ENCODE measurements around the gene KCNE4. TPM values are rescaled to one million over a fixed set of nuclear protein-coding genes. Genes with fewer than 3 reads are reported as not detected.
A peak's percentile ranks its signal among the peaks of the same experiment; 100 is the strongest.

KCNE4 gene
- total RNA-seq, 1 donor from 2014 or later = 3.5 TPM

DNA sequence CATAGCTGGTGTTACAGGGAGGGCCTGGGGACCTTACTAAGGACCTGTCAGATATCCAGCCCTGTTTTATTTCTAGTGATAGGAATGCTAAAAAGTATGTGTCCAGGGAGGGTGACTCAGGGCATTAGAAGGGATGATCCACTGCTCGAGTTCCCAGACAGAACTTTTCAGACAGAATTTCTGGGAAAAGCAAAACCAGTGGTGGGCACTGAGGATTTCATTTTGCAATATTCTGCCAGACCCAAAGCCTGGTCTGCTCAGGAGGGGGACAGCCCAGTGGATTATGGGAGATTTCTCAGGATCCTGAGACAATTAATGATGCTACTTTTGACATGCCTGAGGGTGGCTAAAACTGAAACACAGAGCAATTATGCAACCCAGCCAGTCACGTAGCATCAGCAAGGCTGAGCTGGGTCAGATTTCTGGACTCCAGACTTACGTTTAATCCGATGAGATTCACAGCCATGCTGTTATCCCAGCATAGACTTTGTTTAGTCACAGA is 4.7 kb upstream of the KCNE4 start:
- TF ChIP-seq, protein P1, sequence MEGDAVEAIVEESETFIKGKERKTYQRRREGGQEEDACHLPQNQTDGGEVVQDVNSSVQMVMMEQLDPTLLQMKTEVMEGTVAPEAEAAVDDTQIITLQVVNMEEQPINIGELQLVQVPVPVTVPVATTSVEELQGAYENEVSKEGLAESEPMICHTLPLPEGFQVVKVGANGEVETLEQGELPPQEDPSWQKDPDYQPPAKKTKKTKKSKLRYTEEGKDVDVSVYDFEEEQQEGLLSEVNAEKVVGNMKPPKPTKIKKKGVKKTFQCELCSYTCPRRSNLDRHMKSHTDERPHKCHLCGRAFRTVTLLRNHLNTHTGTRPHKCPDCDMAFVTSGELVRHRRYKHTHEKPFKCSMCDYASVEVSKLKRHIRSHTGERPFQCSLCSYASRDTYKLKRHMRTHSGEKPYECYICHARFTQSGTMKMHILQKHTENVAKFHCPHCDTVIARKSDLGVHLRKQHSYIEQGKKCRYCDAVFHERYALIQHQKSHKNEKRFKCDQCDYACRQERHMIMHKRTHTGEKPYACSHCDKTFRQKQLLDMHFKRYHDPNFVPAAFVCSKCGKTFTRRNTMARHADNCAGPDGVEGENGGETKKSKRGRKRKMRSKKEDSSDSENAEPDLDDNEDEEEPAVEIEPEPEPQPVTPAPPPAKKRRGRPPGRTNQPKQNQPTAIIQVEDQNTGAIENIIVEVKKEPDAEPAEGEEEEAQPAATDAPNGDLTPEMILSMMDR (IDR thresholded peaks at IDR 0.05) = no peak
- Mint-ChIP-seq H3K4me1 (ENCODE audit: unreplicated experiment) (peaks cover 82% of the 10 kb centered on the region), H3K9me3 (ENCODE audit: unreplicated experiment) (no peaks in the 10 kb centered on the region), H3K27ac (ENCODE audit: unreplicated experiment) (peak overlapping the region; percentile 98), H3K4me3 (ENCODE audit: unreplicated experiment) (peak overlapping the region; percentile 41), H3K27me3 (ENCODE audit: unreplicated experiment) (no peaks in the 10 kb centered on the region), H3K36me3 (ENCODE audit: unreplicated experiment) (no peaks in the 10 kb centered on the region)
- no peak for DNase-seq (ENCODE audit: extremely low spot score, unreplicated experiment)

GRCh38 chr2:223048519-223048918 is 3.5 kb upstream of the KCNE4 start:
- TF ChIP-seq, protein P1 (IDR thresholded peaks at IDR 0.05) = no peak

GRCh38 chr2:223049356-223049755 is 2.6 kb upstream of the KCNE4 start:
- Mint-ChIP-seq H3K4me1 (ENCODE audit: unreplicated experiment) (peaks cover 80% of the 10 kb centered on the region), H3K4me3 (ENCODE audit: unreplicated experiment) (no peak overlapping the region), H3K27ac (ENCODE audit: unreplicated experiment) (peak overlapping the region; percentile 98), H3K9me3 (ENCODE audit: unreplicated experiment) (no peaks in the 10 kb centered on the region), H3K27me3 (ENCODE audit: unreplicated experiment) (no peaks in the 10 kb centered on the region), H3K36me3 (ENCODE audit: unreplicated experiment) (no peaks in the 10 kb centered on the region)
- DNase-seq (ENCODE audit: extremely low spot score, unreplicated experiment) = no peak
- TF ChIP-seq, protein P1 (IDR thresholded peaks at IDR 0.05) = no peak

More at GRCh38 chr2:223048519-223048918, 3.5 kb upstream of the KCNE4 start:
- H3K27me3 Mint-ChIP-seq (ENCODE audit: unreplicated experiment) = no peaks in the 10 kb centered on the region
- no peak for DNase-seq (ENCODE audit: extremely low spot score, unreplicated experiment)
- peak overlapping the region; percentile 98 for H3K27ac Mint-ChIP-seq (ENCODE audit: unreplicated experiment)
- H3K36me3 Mint-ChIP-seq (ENCODE audit: unreplicated experiment) = no peaks in the 10 kb centered on the region
- no peak overlapping the region for H3K4me3 Mint-ChIP-seq (ENCODE audit: unreplicated experiment)
- peaks cover 80% of the 10 kb centered on the region for H3K4me1 Mint-ChIP-seq (ENCODE audit: unreplicated experiment)
- no peaks in the 10 kb centered on the region for H3K9me3 Mint-ChIP-seq (ENCODE audit: unreplicated experiment)

- H3K27me3 Mint-ChIP-seq (ENCODE audit: unreplicated experiment) = no peaks in the 10 kb centered on the region
- TF ChIP-seq, protein P1 (IDR thresholded peaks at IDR 0.05) = no peak
- no peaks in the 10 kb centered on the region for H3K36me3 Mint-ChIP-seq (ENCODE audit: unreplicated experiment)
- H3K4me1 Mint-ChIP-seq (ENCODE audit: unreplicated experiment) = peaks cover 82% of the 10 kb centered on the region
- DNase-seq (ENCODE audit: extremely low spot score, unreplicated experiment) = no peak
- H3K9me3 Mint-ChIP-seq (ENCODE audit: unreplicated experiment) = no peaks in the 10 kb centered on the region
- H3K27ac Mint-ChIP-seq (ENCODE audit: unreplicated experiment) = peak overlapping the region; percentile 80
- H3K4me3 Mint-ChIP-seq (ENCODE audit: unreplicated experiment) = no peak overlapping the region
These were observed 1.8 kb upstream of the KCNE4 start for GRCh38 chr2:223050188-223050587.

DNA sequence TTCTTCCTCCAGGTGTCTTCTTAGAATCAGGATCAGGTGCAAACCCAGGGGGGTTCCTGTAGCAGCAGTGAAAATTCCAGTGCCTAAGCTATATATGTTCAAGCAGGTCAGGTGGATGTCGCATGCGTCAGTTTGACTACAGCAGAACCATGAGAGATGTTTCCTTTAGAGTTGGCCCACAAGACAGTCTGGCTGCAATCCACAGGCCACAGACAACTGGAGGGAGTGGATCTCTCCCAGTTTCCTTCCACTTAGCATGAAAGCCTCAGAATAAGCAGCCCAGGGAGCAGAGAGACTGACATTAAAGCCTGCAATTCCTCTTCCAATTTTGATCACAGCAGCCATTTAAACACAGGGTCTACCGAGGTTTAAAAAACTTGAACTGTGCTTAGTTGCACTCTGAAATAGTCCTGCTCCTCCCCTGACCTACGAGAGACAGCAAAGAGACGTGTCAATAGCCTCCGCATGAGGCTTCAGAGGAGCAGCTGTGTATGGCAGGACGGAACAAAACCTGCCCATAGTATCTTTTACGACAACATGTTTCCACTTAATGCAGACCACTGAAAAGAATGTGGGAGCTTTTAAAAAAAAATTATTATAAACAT is 988 bp upstream of the KCNE4 start:
- no peaks in the 10 kb centered on the region for H3K9me3 Mint-ChIP-seq (ENCODE audit: unreplicated experiment)
- TF ChIP-seq, protein P1 (IDR thresholded peaks at IDR 0.05) = no peak
- peak overlapping the region; percentile 97 for H3K27ac Mint-ChIP-seq (ENCODE audit: unreplicated experiment)
- DNase-seq (ENCODE audit: extremely low spot score, unreplicated experiment) = no peak
- no peak overlapping the region for H3K4me3 Mint-ChIP-seq (ENCODE audit: unreplicated experiment)
- no peaks in the 10 kb centered on the region for H3K27me3 Mint-ChIP-seq (ENCODE audit: unreplicated experiment)
- H3K4me1 Mint-ChIP-seq (ENCODE audit: unreplicated experiment) = peaks cover 85% of the 10 kb centered on the region
- H3K36me3 Mint-ChIP-seq (ENCODE audit: unreplicated experiment) = no peaks in the 10 kb centered on the region
